Cardiac ventricle fibroblast (primary cell): Measurements from ENCODE around the gene OR13C9. TPM values are rescaled to one million over a fixed set of nuclear protein-coding genes. Genes with fewer than 3 reads are reported as not detected.

Experiments
- total RNA-seq: library from RNA; depleted of rRNA; stranded (reverse); fragments of >200 nt; gene quantifications from 2 replicates; pipeline ENCODE4 v1.2.3, GENCODE V29; 2015

OR13C9 gene
- not detected in 2 replicates for total RNA-seq

GRCh38 chr9:104618104-104618503 lies at the start of gene OR13C9:
Gene OR13C9 (minus strand): TSS chr9:104618204. CDS start chr9:104618204, 0 bp downstream.

GRCh38 chr9:104605527-104605926 lies 12.5 kb downstream of the OR13C9 start, which contains the start of gene OR13C2:
Gene OR13C2 (minus strand): TSS chr9:104605627. CDS start chr9:104605627, 0 bp downstream.

GRCh38 chr9:104599313-104599712 lies 18.7 kb downstream of the OR13C9 start, which contains the start of gene OR13C5:
Gene OR13C5 (minus strand): TSS chr9:104599413. CDS start chr9:104599413, 0 bp downstream.

GRCh38 chr9:104568868-104569267 lies 49.1 kb downstream of the OR13C9 start, which contains the start of gene OR13C8:
Gene OR13C8 (plus strand): TSS chr9:104569168. CDS start chr9:104569168, 0 bp downstream.

Other genes starting within 250 kb of the OR13C9 start
- not detected in 2 replicates for gene OR13F1, start 113.9 kb downstream of the OR13C9 start, total RNA-seq
- gene OR13C4, start 91.0 kb downstream of the OR13C9 start, total RNA-seq, result not detected in 2 replicates
- gene OR13C3, start 81.3 kb downstream of the OR13C9 start, total RNA-seq, result not detected in 2 replicates
- not detected in 2 replicates for gene OR13C8, start 49.0 kb downstream of the OR13C9 start, total RNA-seq
- not detected in 2 replicates for gene OR13C5, start 18.8 kb downstream of the OR13C9 start, total RNA-seq
- not detected in 2 replicates for gene OR13C2, start 12.6 kb downstream of the OR13C9 start, total RNA-seq
- not detected in 2 replicates for gene OR13D1, start 76.3 kb upstream of the OR13C9 start, total RNA-seq
- gene NIPSNAP3A, start 129.5 kb upstream of the OR13C9 start, total RNA-seq, result 11.0 and 13.2 TPM in 2 replicates
- 0.25 and 0.29 TPM in 2 replicates for gene NIPSNAP3B, start 145.9 kb upstream of the OR13C9 start, total RNA-seq